Osteoblast (primary cell): ENCODE results near the gene TBC1D8. TPM values are rescaled to one million over a fixed set of nuclear protein-coding genes. Genes with fewer than 3 reads are reported as not detected.

Experiments used
- DNase-seq: peaks from one replicate; pipeline ENCODE4 v3.0.0; 2011; ENCODE audit warnings: low spot score, mixed read lengths; ENCODE audit not compliant: insufficient read length; ENCODE audit errors: missing footprints
- H2AFZ ChIP-seq: 2 replicates; pipeline ENCODE4 v1.6.0; 2011; ENCODE audit warnings: mild to moderate bottlenecking, low read length
- H3K27ac ChIP-seq: 2 replicates; pipeline ENCODE4 v1.5.1; 2011; ENCODE audit warnings: mild to moderate bottlenecking, low read depth, low read length, moderate library complexity
- H3K27me3 ChIP-seq: 2 replicates; pipeline ENCODE4 v1.6.0; 2012; ENCODE audit warnings: mild to moderate bottlenecking, control low read depth, inconsistent platforms, low read length, moderate library complexity; ENCODE audit not compliant: insufficient read depth
- H3K36me3 ChIP-seq: 2 replicates; pipeline ENCODE4 v1.5.1; 2011; ENCODE audit warnings: mild to moderate bottlenecking, low read length, control low read depth, moderate library complexity; ENCODE audit not compliant: insufficient read depth
- H3K4me1 ChIP-seq: 2 replicates; pipeline ENCODE4 v1.5.1; 2011; ENCODE audit warnings: mild to moderate bottlenecking, low read length, control low read depth, moderate library complexity; ENCODE audit not compliant: insufficient read depth
- H3K4me2 ChIP-seq: 2 replicates; pipeline ENCODE4 v1.6.0; 2011; ENCODE audit warnings: mild to moderate bottlenecking, low read length; ENCODE audit not compliant: insufficient read depth
- H3K4me3 ChIP-seq: fragments of 200-600 bp; sonication (generic); 3 replicates; pipeline ENCODE4 v1.5.1; 2012; ENCODE audit warnings: mild to moderate bottlenecking, low read length, inconsistent platforms; ENCODE audit not compliant: insufficient read depth
- H3K79me2 ChIP-seq: 2 replicates; pipeline ENCODE4 v1.6.0; 2012; ENCODE audit warnings: mild to moderate bottlenecking, low read length, control low read depth, inconsistent platforms; ENCODE audit not compliant: insufficient read depth
- H3K9me3 ChIP-seq: 2 replicates; pipeline ENCODE4 v1.5.1; 2011; ENCODE audit warnings: low read depth, low read length, control low read depth
- H4K20me1 ChIP-seq: 2 replicates; pipeline ENCODE4 v1.6.0; 2012; ENCODE audit warnings: mild to moderate bottlenecking, low read length, control low read depth; ENCODE audit not compliant: insufficient read depth
- total RNA-seq: library from RNA; depleted of rRNA; stranded (reverse); fragments of >200 nt; gene quantifications from 2 replicates; pipeline ENCODE4 v1.2.3, GENCODE V29; 2012
- TF ChIP-seq, protein P1 (sequence below): IDR thresholded peaks from 2 replicates; pipeline ENCODE4 v1.5.1; 2011; ENCODE audit warnings: mild to moderate bottlenecking, low read depth, low read length, moderate library complexity; ENCODE audit errors: extremely low read depth

The TBC1D8 gene
- total RNA-seq, 1 donor = 13.4 TPM

DNA sequence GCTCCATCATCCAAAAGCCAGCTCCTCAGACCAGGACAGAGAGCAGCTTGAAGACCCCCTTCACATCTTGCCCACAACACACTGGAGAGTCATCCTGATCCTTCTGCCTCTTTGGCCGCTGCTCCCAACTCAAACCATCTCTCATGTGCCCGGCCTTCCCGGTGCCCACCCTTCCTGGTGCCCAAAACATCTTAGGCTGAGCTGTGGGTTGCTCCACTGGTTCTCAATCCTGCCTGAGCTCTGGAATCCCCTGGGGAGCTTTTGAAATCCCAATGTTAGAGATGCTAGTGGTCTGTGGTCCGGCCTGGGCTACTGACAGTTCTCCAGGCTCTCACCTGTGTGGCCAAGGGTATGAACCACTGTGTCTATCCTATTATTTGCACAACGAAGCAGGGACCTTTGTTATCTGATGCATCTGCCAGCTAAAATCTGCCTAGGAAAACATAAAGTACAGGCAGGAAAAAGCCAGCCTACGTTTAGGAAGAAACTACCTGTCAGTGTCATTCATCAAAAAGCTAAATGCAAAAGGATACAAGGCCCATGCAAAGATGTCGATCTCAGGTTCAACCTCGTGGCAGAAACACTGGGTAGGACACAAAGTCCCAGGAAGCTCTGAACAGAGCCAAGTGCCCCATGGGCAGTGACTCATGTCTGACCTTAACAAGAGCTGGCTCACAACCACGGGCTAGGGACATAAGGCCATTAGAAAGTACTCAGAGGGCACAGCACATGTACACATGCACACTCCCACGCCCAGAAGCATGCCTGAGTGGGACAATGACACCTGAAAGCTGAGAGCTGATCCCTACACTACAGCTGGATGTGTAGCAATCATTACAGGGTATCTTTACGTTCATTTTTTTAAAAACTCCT lies 30.8 kb downstream of the TBC1D8 start:
- Histone ChIP-seq H3K4me3 (no peak overlapping the region), H3K9me3 (no peaks in the 10 kb centered on the region), H4K20me1 (no peaks in the 10 kb centered on the region), H3K79me2 (no peaks in the 10 kb centered on the region), H2AFZ (no peak overlapping the region), H3K27ac (no peak overlapping the region), H3K4me1 (peaks cover 27% of the 10 kb centered on the region), H3K4me2 (no peak overlapping the region), H3K36me3 (no peaks in the 10 kb centered on the region), H3K27me3 (no peaks in the 10 kb centered on the region)
- no peak for DNase-seq
- TF ChIP-seq, protein P1, sequence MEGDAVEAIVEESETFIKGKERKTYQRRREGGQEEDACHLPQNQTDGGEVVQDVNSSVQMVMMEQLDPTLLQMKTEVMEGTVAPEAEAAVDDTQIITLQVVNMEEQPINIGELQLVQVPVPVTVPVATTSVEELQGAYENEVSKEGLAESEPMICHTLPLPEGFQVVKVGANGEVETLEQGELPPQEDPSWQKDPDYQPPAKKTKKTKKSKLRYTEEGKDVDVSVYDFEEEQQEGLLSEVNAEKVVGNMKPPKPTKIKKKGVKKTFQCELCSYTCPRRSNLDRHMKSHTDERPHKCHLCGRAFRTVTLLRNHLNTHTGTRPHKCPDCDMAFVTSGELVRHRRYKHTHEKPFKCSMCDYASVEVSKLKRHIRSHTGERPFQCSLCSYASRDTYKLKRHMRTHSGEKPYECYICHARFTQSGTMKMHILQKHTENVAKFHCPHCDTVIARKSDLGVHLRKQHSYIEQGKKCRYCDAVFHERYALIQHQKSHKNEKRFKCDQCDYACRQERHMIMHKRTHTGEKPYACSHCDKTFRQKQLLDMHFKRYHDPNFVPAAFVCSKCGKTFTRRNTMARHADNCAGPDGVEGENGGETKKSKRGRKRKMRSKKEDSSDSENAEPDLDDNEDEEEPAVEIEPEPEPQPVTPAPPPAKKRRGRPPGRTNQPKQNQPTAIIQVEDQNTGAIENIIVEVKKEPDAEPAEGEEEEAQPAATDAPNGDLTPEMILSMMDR = no peak

DNA sequence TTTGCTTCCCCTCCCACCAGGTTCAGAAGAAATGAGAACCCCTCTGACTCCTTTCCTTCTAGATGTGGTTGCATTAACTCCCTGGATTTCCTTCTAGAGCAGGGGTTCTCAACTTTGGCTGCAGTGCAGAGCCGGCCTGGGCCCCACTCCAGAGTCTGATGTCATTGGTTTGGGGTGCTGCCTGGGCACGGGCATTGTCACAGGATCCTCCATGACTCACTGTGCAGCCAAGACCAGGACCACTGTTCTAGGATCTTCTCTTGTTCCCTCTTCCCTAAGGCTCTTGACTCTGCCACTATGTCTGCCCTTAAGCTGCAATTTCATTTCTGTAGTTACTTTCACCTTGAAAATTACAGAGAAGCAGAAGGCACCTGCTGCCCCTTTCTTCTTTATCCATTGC lies 31.8 kb downstream of the TBC1D8 start:
- H3K79me2 ChIP-seq = no peaks in the 10 kb centered on the region
- H3K4me1 ChIP-seq = peaks cover 18% of the 10 kb centered on the region
- TF ChIP-seq, protein P1 = no peak
- no peaks in the 10 kb centered on the region for H3K9me3 ChIP-seq
- no peak overlapping the region for H3K27ac ChIP-seq
- no peaks in the 10 kb centered on the region for H3K36me3 ChIP-seq
- H3K4me2 ChIP-seq = no peak overlapping the region
- no peak for DNase-seq
- no peak overlapping the region for H3K4me3 ChIP-seq
- no peak overlapping the region for H2AFZ ChIP-seq
- H4K20me1 ChIP-seq = no peaks in the 10 kb centered on the region
- H3K27me3 ChIP-seq = peaks cover 3% of the 10 kb centered on the region

DNA sequence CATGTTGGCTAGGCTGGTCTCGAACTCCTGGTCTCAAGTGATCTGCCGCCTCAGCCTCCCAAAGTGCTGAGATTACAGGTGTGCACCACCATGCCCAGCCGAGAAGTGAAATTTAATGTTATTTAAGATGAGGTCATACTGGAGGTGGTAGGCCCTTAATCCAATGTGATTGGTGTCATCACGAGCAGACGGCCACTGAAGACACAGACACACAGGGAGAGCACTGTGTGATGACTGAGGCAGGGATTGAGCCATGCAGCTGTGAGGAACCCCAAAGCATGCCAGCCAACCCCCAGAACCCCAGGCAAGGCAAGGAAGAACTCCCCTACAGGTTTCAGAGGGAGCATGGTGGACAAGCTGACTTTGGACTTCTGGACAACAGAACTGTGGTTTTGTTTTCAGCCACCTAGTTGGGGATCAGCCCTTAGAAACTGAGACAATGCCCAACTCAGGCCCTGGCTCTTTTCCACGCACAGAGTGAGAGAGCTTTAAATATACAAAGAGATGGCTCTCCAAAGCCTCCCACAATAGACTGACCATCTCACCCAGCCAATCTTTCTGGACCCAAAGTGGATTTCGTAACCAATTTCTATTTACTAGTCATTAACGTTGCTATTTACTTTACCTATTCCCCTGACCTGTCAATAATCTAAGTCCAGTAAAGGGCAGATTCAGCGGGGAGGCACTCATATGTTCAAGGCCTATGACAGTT lies 34.2 kb downstream of the TBC1D8 start:
- TF ChIP-seq, protein P1 = no peak
- Histone ChIP-seq H3K4me3 (no peak overlapping the region), H3K4me1 (peaks cover 18% of the 10 kb centered on the region), H3K9me3 (no peaks in the 10 kb centered on the region), H4K20me1 (no peaks in the 10 kb centered on the region), H3K36me3 (no peaks in the 10 kb centered on the region), H3K27ac (no peak overlapping the region), H3K4me2 (no peak overlapping the region), H3K79me2 (no peaks in the 10 kb centered on the region), H3K27me3 (peaks cover 3% of the 10 kb centered on the region), H2AFZ (no peak overlapping the region)
- no peak for DNase-seq

DNA sequence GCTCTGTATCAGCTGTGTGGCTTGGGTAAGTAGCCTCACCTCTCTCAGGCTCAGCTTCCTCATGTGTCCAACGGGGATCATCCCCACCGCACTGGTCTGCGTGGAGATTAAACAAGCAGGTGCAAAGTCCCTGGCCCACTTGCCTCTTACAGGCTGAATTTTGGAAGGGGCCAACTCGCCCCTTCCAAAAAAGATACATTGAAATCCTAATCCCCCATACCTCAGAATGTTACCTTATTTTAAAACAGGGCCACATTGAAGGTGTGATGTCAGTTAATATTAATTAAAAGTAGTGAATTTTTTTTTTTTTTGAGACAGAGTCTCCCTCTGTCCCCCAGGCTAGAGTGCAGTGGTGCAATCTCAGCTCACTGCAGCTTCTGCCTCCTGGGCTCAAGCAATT lies 34.8 kb downstream of the TBC1D8 start:
- Histone ChIP-seq H3K36me3 (no peaks in the 10 kb centered on the region), H3K27me3 (peaks cover 6% of the 10 kb centered on the region), H3K27ac (no peak overlapping the region), H3K79me2 (no peaks in the 10 kb centered on the region), H3K9me3 (no peaks in the 10 kb centered on the region), H4K20me1 (no peaks in the 10 kb centered on the region), H3K4me1 (peaks cover 18% of the 10 kb centered on the region), H3K4me3 (no peak overlapping the region), H2AFZ (no peak overlapping the region), H3K4me2 (no peak overlapping the region)
- no peak for DNase-seq
- TF ChIP-seq, protein P1 = no peak
